C4-2B (cell line): ENCODE data around the gene USP7.

Experiments used
- CTCF ChIP-seq: fragments of 450-650 bp; conservative IDR thresholded peaks from 2 replicates; pipeline ENCODE4 v1.5.1; 2017; ENCODE audit warnings: mild to moderate bottlenecking
- ZFX ChIP-seq: fragments of 450-650 bp; IDR thresholded peaks from 2 replicates; pipeline ENCODE4 v1.6.1; 2017

GRCh38 chr16:8868416-8869211 is 95.1 kb downstream of the USP7 start, which contains the start of gene CARHSP1:
- TF ChIP-seq CTCF (no peak), ZFX (no peak)
